Mammary epithelial cell (primary cell): ENCODE measurements around the gene GALNT2.

Source experiments
- CTCF ChIP-seq, 2 donors: IDR thresholded peaks in 1 of 2; conservative IDR thresholded peaks in 1 of 2; 2 replicates each; pipeline ENCODE4 v1.5.1; 2011 to 2012; ENCODE audit warnings: inconsistent platforms in 2 of 2, low read length in 2 of 2, mild to moderate bottlenecking in 2 of 2, control low read depth in 1 of 2, low read depth in 1 of 2; ENCODE audit not compliant: insufficient read depth in 1 of 2; ENCODE audit errors: extremely low read depth in 1 of 2
- EZH2 ChIP-seq: IDR thresholded peaks from 2 replicates; pipeline ENCODE4 v1.6.1; 2012; ENCODE audit warnings: low read length, inconsistent platforms, borderline replicate concordance

DNA sequence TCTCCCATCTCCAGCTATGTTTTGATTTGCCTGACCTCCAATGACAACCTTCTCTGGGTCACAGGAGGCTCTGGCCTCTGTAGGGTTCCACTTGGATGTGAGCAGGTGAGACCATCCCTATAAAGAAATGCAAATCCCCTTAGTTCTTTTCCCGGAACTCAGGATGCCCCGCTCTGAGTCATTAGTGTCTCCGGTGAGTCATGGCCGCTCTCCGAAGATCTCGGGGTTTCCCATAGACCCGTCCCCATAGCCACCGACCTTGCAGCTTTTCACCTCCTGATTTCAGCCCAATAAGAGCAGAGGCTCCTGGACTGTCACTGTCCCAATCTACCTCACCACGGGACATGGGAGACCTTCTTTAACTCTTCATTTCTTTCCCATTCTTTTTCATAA is 260.9 kb downstream of the GALNT2 start:
- TF ChIP-seq CTCF (conservative IDR thresholded peaks at IDR 0.05 in 1 of 2, IDR thresholded peaks at IDR 0.05 in 1 of 2; ENCODE audit: extremely low read depth in 1 of 2, insufficient read depth in 1 of 2, low read depth in 1 of 2, low read length in 2 of 2) (no peak), EZH2 (no peak)
